ENCODE data around the gene L3MBTL3. TPM values are rescaled to one million over a fixed set of nuclear protein-coding genes. Genes with fewer than 3 reads are reported as not detected.

Gene L3MBTL3
- total and polyA plus RNA-seq, 7 donors: 1.00 to 3.2 (median 2.0) TPM

DNA sequence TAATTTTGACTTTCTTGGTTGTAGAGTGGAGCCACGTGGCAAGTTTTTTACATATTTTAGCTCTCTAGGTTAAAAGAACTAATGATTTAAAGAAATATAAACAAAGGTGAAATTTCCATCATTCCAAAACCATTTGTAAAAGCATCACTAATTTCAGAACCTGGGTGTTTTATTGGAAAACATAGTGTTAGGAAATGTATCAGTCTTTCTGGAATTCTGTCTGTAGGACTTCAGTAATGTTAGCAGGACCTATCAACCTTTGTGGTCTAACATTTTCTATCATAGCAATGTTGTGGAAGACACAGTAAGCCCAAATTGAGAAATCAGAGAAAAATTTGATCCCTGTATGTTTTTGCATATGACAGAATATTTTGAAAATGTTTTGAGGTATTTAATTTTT is 28.3 kb downstream of the L3MBTL3 start:
- DNase-seq (no peak), ATAC-seq (no peak)
- Histone ChIP-seq H3K4me1 (no peaks in the 10 kb centered on the region), H3K36me3 (ENCODE audit: insufficient read depth in 1 of 2, low read depth in 1 of 2) (peaks cover 0 to 10% of the 10 kb centered on the region in 2 donors), H3K4me3 (no peak overlapping the region), H3K9me3 (no peaks in the 10 kb centered on the region), H3K27me3 (ENCODE audit: insufficient read depth in 3 of 3, low read length in 2 of 3) (no peaks in the 10 kb centered on the region), H3K27ac (no peak overlapping the region)
- TF ChIP-seq, protein P1, sequence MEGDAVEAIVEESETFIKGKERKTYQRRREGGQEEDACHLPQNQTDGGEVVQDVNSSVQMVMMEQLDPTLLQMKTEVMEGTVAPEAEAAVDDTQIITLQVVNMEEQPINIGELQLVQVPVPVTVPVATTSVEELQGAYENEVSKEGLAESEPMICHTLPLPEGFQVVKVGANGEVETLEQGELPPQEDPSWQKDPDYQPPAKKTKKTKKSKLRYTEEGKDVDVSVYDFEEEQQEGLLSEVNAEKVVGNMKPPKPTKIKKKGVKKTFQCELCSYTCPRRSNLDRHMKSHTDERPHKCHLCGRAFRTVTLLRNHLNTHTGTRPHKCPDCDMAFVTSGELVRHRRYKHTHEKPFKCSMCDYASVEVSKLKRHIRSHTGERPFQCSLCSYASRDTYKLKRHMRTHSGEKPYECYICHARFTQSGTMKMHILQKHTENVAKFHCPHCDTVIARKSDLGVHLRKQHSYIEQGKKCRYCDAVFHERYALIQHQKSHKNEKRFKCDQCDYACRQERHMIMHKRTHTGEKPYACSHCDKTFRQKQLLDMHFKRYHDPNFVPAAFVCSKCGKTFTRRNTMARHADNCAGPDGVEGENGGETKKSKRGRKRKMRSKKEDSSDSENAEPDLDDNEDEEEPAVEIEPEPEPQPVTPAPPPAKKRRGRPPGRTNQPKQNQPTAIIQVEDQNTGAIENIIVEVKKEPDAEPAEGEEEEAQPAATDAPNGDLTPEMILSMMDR (IDR thresholded peaks at IDR 0.05): no peak
- 79 to 88% (median 84%) methylated on average over 1 of the region's 1 CpG for WGBS, 3 donors
- intact Hi-C loops (cut with DNase I): no loop called here

DNA sequence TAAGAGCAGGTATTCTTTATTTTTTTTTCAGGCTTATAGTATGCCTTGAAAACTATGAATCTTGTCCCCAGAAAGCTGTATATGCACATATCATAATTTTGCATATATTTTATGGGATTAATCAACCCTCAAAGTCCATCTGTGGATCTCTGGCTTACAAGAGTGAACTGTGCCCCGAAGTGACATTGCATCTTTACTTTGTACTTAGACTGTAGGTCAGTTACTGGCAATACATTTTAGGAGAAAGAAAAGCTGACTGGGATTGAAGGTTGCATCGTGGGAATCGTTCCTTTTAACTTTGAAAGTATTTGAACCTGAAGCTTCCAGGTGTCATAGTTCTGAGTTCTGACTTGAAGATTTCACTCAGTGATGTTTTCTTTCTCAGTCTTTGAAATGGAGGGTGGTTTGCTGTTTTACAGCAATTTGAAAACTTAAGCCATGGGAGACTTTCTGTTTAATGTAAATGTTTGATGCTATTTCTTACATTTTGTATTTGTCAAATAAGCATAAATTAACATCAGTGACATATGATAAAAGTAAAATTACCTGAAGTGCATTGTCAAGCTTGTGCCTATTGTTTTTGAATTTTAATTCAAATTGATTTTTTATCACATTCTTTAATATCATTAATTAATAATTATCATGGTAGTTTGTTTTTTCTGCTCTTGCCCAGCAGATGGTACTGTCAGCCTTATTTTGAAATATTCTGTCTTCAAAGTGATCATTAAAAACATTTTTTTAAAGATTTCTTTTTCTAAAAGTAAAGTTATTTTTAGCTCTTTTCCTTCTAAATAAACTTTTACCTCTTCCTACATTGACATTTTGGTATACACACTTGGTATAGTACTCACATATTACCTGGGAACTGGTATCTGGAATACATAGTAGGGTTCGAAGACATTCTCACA is 29.0 kb downstream of the L3MBTL3 start:
- no peaks in the 10 kb centered on the region for H3K9me3 ChIP-seq
- H3K4me1 ChIP-seq: no peaks in the 10 kb centered on the region
- no peak overlapping the region for H3K4me3 ChIP-seq
- intact Hi-C loops (cut with DNase I): no loop called here
- 73 to 88% (median 74%) methylated on average over 4 of the region's 4 CpGs for WGBS, 3 donors
- no peak for DNase-seq
- H3K27me3 ChIP-seq (ENCODE audit: insufficient read depth in 3 of 3, low read length in 2 of 3): no peaks in the 10 kb centered on the region
- TF ChIP-seq, protein P1 (IDR thresholded peaks at IDR 0.05): no peak
- H3K36me3 ChIP-seq (ENCODE audit: insufficient read depth in 1 of 2, low read depth in 1 of 2): peaks cover 0 to 16% of the 10 kb centered on the region in 2 donors
- no peak for ATAC-seq
- no peak overlapping the region for H3K27ac ChIP-seq

DNA sequence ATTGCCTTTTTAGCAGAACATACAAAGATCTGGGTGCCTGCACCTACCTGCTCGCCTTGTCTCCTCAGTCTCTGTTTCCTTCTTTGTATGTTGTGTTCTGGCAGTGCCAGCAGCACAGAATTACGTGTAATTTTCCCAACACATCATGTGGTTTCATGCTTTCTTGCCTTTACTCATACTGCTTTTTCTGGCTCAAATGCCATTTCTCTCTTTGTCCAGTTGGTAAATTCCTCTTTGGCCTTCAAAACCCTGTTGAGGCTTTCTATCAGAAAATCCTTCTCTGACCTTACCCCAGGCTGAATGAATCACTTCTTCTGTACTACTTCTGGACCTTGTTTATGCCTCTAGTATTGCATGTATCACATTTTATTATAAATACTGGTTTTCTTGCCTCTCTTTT is 31.8 kb downstream of the L3MBTL3 start:
- peaks cover 0 to 22% of the 10 kb centered on the region in 2 donors for H3K36me3 ChIP-seq (ENCODE audit: insufficient read depth in 1 of 2, low read depth in 1 of 2)
- DNase-seq: no peak
- H3K9me3 ChIP-seq: no peaks in the 10 kb centered on the region

GRCh38 chr6:130054725-130055124 is 36.3 kb downstream of the L3MBTL3 start:
- Histone ChIP-seq H3K36me3 (ENCODE audit: insufficient read depth in 1 of 2, low read depth in 1 of 2) (peaks cover 0 to 40% of the 10 kb centered on the region in 2 donors), H3K27ac (no peak overlapping the region), H3K27me3 (ENCODE audit: insufficient read depth in 3 of 3, low read length in 2 of 3) (no peaks in the 10 kb centered on the region), H3K4me1 (no peaks in the 10 kb centered on the region), H3K9me3 (no peaks in the 10 kb centered on the region), H3K4me3 (no peak overlapping the region)
- WGBS, 3 donors: 92 to 94% (median 93%) methylated on average over 7 of the region's 7 CpGs
- no peak for DNase-seq
- intact Hi-C loops (cut with DNase I): no loop called here
- TF ChIP-seq, protein P1 (IDR thresholded peaks at IDR 0.05): no peak
- ATAC-seq: no peak

More for the DNA sequence above, 31.8 kb downstream of the L3MBTL3 start:
- intact Hi-C loops (cut with DNase I): no loop called here
- Histone ChIP-seq H3K4me1 (no peaks in the 10 kb centered on the region), H3K27me3 (ENCODE audit: insufficient read depth in 3 of 3, low read length in 2 of 3) (no peaks in the 10 kb centered on the region), H3K27ac (no peak overlapping the region), H3K4me3 (no peak overlapping the region)
- TF ChIP-seq, protein P1 (IDR thresholded peaks at IDR 0.05): no peak
- 83 to 93% (median 86%) methylated on average over 2 of the region's 2 CpGs for WGBS, 3 donors
- ATAC-seq: no peak

Data from psoas muscle (tissue), 8 donors.